Measurements from ENCODE around the gene SIK3. TPM values are rescaled to one million over a fixed set of nuclear protein-coding genes. Genes with fewer than 3 reads are reported as not detected.
A peak's percentile ranks its signal among the peaks of the same experiment; 100 is the strongest.
"Not testable (repeated sequence)": the region's sequence is repeated elsewhere in the genome, so short reads cannot be mapped to it uniquely, and the experiment has no call there.

Gene SIK3
- total RNA-seq, 1 experiment from 2014 or later, result 10.0 TPM

DNA sequence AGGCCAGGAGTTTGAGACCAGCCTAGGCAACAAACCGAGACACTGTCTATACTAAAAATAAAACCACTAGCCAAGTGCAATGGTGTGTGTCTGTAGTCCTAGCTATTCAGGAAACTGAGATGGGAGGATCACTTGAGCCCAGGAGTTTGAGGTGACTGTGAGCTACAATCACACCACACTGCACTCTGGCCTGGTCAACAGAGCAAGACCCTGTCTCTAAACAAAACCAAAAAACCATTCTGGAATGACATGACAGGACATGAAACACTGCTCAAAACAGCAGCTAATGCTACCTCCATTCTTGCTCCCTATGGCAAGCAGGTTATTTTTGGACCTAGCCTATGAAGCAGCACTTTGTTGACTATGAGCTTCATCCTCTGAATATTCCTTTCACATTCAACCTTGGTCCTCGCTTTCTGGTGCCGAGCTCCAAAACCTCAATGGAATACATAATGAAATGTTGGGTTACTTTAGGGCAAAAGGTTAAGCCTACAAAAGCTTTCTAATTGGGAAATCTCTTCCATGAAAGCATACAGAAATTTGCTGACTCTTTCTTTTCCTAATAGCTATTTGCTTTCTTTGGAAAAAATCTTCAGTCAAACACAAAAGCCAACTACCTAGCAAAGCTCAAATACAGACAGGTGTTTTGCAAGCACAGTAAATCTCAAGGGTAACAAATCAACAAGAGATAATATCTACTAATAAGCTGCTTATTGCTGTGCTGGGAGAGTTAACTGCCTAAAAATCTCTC is 21.1 kb downstream of the SIK3 start:
- DNase-seq (ENCODE audit: low spot score), result no peak

DNA sequence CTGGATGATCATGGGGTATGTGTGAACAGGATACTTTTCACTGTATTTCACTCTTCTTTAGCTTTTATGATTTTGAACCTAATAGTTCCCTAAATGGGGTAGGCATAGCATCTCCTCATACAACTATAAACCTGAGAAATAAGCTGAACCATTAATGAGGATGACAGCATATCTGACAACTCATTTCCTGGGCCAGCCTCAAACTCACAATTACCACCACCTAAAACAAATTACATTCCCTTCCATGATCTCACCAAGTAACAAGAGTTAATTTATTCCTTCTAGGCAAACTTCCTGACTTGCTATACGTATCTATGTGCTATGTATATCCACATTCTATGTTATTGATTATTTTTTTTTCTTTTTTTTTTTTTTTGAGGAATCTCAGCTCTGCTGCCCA is 23.0 kb downstream of the SIK3 start:
- no peak for DNase-seq (ENCODE audit: low spot score)

DNA sequence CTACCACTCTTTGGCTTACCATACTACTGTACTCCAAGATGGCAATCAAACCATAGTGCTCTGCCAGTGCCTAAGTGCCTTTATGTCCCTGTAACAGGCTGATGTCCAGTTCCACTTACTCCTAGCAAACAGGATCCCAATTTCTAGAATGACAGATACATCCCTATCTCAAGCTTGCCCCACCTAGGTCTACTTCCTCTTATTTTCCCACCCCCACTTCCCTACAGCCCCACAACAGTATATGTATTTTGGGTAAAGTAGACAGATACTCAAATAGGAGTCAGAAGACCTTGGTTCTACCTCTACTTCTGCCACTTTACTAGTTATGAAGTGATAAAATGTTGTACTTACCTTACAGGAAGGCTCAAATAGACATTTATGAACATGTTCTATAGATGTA is 24.1 kb downstream of the SIK3 start:
- no peak for DNase-seq (ENCODE audit: low spot score)

DNA sequence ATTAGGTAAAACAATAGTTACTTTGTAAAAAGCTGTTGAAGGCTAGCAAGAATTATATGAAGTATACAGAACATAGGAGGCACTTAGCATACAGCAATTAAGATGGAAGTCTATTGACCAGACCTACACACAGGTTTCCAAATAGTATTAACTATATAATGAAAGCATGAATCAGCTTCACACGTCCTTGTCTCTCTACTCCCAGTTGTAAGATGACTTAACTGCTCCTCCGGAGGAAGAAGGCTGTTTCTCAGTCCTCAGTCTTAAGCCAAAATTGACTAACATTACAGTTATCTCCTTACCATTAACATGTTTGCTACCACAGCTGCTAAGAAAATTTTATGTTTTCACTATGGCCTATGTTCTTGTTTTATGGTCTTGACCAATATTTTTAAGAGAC is 24.7 kb downstream of the SIK3 start:
- DNase-seq (ENCODE audit: low spot score), result no peak

DNA sequence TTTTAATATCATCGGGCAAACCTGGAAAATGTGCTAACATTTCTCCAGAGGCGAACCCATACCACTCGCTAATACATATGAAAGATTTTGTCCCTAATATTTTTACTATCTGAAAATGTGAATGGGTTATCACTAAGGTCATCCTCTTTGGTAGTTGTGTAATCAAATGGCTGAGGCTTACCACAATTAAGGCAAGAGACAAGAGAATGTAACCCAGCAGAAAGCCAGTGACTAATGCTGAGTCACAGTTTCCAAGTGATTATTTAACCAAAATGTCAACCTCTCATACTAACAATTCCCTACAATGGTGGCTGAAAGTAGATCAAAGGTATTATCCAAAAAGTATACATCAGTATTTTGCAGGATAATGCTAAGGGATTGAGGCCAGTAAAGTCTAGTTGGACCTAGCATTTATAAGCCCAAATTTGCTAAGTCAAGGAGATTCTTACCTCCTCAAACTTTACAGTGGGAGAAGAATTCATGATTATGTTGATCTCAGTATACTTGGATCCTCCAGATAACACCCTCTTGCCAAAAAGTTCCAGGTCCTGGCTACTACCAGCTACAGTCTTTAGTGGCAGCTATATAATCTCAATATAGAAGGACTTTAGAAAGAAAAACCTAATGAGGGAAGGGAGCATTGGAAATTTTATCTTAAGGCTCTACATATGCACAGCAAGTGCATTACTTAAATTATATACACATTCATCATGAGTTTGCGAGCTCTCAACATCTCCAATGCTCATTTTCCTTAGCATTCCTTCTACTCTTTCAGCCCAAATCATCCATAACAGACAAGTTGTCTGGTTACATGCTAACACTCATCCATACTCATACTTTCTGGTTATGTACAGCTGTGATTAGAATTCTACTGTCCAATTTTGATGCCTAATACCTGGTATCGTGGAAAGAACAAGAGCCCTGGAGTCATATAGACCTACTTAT is 25.4 kb downstream of the SIK3 start:
- peak; percentile 84 for DNase-seq (ENCODE audit: low spot score)

DNA sequence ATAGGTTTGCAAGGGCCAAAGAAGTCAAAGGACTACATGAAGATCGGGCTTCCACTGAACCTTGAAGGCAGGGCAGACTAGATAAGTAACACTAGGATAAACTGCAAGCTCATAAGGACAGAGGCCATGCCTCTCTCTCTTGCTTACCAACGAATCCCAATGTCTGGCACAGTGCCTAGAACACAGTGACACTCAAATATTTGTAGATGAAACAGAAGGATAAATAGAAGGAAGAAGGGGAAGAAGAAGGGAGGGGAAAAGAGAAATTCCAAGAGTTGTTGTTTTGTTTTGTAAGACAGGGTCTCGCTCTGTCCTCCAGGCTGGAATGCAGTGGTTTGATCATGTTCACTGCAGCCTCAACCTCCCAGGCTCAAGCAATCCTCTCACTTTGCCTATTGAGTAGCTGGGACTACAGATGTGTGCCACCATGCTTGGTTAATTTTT is 26.9 kb downstream of the SIK3 start:
- DNase-seq (ENCODE audit: low spot score), result peak; percentile 80

DNA sequence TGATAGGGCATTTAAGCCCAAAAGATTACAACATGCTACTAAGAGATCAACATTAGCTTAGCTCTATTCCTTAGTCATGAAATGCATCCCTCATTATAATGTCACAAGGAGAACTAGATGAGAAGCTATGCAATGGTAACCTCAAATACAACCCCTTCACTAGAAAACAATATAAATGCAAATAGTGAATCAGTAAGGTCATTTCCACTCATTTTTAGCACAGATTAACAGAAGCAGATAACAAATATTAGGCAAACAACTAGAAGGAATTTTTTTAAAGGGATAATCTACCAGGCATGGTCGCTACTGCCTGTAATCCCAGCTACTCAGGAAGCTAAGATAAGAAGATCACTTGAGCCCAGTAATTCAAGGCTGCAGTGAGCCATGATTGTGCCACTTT is 28.2 kb downstream of the SIK3 start:
- DNase-seq (ENCODE audit: low spot score), result no peak

DNA sequence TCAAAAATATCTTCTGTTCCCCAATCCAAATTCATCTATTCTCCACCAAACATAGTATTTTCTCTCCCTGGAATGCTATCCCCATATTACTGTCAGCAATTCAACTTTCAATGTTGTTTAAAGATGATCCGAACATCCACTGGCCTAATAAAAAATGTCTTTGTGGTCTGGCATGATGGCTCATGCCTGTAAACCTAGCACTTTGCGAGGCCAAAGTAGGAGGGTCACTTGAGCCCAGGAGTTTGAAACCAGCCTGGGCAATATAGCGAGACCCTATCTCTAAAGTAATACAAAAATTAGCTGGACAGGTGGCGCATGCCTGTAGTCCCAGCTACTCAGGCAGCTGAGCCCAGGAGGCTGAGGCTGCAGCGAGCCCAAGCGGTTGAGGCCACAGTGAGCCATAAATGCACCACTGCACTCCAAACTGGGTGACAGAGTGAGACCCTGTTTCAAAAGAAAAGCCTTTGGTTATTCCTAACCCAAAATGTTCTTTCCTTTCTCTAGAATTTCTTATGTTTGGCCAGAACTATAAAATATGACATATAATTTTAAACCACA is 29.8 kb downstream of the SIK3 start:
- no peak for DNase-seq (ENCODE audit: low spot score)

DNA sequence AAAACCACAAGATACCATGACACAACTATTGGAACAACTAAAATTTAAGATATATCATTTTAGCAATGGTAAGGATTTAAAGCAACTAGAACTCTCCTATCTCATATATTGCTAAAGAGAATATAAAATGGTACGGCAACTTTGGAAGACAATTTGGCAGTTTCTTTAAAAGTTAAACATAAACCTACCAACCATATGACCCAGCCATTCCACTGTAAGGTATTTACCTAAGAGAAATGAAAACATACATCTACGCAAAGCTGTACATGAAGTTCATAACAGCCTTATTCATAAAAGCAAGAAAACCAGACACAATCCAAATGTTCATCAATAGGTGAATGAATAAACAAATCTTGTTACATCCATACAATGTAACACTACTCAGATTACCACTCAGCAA is 31.3 kb downstream of the SIK3 start:
- no peak for DNase-seq (ENCODE audit: low spot score)

DNA sequence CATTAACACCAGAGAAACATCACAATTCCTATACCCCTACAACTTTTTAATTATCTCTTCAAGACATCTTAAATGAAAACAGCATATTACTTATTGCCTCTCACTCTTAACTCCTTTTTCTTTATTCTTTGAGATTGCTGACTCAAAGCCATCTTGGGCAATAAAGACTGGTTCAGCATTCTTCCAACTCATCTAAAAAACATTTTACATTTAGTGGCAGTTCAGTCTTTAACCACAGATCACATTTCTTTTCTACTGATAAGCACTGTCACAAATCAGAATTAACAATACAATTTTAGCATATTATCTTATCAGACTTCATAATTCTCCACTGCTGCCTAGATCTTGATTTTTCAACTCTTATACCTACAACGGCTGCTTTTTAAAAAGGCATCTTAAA is 34.0 kb downstream of the SIK3 start:
- no peak for DNase-seq (ENCODE audit: low spot score)

DNA sequence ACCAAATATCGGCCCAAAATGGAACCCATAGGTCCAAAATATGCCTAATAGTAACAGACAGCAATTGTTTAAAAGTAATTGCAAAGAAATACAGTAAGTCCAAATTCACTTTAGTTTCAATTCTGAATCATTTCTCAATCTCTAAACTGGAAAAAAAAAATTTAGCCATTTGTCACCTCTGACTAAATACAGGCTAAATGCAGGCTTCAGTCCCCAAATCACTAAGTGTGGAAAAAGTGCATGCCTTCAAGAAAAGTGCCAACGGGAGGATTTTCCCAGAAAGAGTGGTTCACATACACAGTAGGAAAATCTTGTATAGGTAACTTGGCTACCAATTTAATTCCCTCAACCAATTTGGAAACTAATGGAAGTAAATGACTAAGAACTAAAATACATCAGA is 35.7 kb downstream of the SIK3 start:
- DNase-seq (ENCODE audit: low spot score), result no peak

DNA sequence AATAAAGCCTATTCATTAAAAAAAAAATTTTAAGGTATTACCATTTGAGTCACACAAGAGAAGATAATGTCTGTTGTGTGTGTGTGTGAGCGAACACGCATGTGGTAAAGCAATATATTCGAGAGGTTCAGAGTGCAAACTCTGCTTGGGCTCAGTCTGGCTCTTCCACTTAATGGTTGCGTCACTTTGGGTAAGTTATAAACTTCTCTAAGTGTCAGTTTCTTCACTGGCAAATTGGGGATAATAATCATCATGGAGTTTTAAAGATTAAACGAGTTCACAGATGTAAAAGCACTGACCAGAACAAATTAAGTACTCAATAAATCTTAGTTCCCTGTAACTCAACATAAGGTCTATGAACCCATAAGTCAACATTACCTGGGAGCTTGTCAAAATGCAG is 37.0 kb downstream of the SIK3 start:
- no peak for DNase-seq (ENCODE audit: low spot score)

DNA sequence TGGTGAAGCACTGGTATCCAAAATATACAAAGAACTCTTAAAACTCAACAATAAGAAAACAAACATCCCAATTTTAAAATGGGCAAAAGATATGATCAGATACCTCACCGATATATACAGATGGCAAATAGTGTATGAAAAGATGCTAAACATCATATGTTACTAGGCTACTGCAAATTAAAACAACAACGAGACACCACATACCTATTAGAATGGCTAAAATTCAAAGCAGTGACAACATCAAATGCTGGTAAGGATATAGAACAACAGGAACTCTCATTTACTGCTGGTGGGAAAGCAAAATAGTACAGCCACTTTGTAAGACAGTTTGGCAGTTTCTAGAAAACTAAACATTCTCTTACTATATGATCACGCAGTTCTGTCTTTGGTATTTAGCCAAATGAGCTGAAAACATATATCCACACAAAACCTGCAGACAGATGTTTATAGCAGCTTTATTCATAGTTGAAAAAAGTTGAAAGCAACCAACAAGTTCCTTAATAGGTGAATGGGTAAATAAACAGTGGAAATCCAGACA is 38.5 kb downstream of the SIK3 start:
- DNase-seq (ENCODE audit: low spot score), result no peak

DNA sequence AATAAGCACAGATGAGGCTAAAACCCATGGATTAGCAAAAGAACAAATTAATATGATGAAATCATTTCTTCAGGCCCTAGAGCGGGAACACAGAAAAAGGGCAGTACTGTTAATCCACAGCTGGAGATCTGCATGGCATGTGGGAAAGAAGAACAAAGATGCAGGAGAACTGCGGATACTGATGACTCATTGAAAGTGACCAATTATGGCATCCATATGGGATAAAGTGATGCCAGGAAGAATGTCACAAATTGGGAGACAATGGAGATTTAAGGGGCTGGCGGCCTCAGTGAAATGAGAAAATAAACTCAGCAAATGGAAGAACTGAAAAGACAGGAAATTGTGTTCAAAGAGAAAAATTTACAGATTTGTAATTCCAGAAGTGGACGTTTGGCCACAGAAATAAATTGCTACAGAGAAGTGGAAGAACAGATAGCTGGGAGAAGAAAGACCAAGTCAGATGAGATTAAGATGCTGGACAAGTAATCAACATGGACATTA is 39.4 kb downstream of the SIK3 start:
- no peak for DNase-seq (ENCODE audit: low spot score)

DNA sequence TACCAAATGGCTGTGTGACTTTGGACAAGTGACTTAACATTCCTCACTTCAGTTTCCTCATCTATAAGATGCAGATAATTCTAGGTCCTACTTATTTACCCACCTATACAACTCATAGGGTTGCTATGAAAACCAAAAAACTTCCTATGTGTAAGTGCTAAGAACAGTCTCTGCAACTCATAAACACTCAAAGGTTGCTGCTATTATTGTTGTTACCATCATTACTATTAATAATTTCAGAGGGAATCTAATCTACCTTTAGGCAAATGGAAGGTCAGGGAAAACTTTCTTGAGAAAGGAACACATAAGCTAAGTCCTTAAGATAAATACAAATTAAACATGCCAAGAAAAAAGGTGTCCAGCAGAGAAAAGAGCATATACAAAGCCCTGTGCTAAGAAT is 40.5 kb downstream of the SIK3 start:
- no peak for DNase-seq (ENCODE audit: low spot score)

DNA sequence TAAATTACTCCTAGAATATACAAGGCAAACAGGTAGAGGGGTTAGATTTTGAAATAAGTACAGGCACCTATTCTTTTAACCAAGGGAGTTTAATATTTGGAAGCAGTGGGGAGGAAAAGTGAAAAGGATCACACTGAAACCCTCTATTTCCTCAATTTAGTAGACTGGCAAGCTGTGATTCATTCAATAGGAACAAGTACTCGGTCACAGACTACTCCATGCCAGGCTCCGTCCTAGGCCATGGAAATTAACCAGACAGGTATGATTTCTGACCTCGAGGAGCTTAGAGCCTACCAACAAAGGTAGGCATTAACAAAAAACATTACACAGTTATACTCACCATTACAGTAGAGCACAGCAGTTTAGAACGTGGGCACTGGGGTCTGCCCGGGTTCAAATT is 40.9 kb downstream of the SIK3 start:
- DNase-seq (ENCODE audit: low spot score), result no peak

DNA sequence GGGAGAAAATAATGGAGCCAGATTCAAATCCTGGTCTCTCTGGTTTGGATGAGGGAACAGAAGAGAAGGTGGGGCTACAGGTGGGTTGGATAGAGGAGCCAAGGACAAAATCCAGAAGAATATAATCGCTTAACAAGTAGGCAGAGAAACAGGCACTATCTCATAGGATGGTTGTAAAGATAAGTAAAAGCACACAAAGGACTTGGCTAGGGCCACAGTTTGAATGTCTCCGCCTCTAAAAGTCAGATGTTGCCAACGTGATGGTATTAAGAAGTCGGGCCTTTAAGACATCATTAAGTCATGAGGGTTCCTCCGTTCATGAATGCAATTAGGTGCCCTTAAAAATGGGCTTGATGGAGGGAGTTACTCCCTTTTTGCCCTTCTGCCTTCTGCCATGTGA is 42.8 kb downstream of the SIK3 start:
- DNase-seq (ENCODE audit: low spot score), result no peak

DNA sequence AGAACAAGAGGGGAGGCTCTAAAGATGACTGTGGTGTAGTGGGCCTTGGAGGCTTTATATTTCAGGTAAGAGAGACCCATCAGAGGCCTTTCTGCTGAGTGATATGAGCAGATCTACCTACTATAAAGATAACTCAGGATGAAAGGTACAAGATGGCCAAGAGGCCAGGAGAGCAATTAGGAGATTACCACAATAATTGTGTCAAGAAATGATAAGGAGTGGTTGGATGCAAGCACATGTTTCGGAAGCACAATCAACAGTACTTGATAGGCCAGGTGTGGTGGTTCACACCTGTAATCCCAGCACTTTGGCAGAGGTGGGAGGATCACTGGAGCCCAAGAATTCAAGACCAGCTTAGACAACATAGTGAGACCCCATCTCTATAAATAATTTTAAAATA is 43.8 kb downstream of the SIK3 start:
- no peak for DNase-seq (ENCODE audit: low spot score)

DNA sequence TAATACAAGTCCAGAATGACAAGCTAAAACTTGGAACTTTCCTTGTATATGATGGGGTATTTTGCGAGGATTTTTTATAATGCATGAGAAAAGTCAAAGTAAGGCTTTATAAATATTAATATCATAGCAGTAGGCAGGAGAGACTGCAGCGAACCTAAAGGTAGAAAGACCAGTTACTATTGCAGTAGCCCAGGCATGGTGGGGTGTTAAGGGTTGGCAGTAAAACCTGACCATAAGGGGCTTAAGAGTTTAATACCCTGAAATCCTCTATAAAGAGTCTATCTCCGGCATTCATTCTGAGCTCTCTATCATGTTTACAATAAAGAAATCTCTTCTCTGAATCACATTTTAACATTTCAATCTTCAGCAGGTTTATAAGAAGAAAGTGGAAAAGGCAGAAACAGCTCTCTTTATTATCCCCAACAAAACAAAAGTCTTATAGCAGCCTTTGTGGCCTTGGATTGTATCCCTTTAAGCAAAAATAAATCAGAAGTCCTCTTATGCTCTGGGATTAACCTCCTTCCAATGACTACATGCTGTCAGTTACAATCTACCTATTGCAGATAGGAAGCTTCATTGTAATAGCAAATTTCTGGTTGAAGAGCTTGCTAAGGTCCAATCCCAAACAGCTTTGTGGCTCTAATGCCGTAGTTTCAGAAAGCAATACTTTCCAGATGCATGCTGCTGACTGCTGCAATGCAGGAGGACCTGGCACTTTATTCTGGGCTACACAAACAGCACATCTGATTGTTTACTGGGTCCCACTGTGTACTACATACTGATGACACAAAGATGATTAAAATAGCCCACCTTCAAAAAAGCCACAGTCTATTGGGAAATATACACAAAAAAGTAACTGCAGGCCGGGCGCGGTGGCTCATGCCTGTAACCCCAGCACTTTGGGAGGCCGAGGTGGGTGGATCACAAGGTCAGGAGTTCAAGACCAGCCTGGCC is 45.8 kb downstream of the SIK3 start:
- DNase-seq (ENCODE audit: low spot score), result no peak

DNA sequence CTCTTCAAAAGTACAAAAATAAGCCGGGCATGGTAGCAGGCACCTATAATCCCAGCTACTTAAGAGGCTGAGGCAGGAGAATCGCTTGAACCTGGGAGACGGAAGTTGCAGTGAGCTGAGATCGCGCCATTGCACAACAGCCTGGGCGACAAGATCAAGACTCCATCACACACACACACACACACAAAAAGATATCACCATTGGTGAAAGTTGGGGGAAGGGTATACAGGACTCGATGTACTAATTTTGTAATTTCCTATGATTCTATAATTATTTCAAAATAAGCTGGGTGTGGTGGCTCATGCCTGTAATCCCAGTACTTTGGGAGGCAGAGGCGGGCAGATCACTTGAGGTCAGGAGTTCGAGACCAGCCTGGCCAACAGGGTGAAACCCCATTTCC is 48.1 kb downstream of the SIK3 start:
- DNase-seq (ENCODE audit: low spot score), result not testable (repeated sequence)

DNA sequence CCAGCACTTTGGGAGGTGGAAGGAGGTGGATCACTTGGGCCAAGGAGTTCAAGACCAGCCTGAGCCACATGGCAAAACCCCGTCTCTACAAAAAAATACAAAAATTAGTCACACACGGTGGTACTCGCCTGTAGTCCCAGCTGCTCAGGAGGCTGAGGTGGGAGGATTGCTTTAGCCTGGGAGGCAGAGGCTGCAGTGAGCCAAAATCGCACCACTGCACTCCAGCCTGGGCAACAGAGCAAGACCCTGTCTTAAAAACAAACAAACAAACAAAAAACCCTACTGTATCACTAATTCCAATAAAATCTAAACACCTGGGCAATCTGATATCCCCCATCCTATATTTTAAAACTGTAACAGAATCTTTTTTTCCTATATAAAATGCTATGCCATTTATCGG is 51.6 kb downstream of the SIK3 start:
- DNase-seq (ENCODE audit: low spot score), result not testable (repeated sequence)
